ENCODE data around the gene TRPM5.

DNA sequence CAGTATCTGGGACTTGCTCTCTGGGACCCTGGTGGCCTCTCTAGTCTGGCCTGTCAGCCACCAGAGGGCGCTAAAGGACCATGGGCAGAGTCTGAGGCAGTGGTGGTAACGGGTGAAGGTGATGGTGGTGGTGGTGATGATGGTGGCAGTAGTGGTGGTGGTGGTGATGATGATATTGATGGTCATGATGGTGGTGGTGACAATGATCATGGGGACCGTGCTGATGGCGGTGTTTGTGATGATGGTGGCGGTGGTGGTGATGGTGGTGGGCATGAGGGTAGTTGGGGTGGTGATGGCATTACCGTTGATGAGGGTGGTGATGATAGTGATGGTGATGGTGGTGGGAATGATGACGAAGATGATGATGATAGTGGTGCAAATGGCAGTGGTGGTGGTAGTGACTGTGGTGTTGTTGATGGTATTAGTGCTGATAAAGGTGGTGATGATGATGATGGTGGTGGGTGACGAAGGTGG, 16.0 kb downstream of the TRPM5 start:
- TF ChIP-seq RAD21 (IDR thresholded peaks at IDR 0.05; ENCODE audit: low read length) (peak; percentile 95), RFX5 (IDR thresholded peaks at IDR 0.05; ENCODE audit: low read length) (no peak), POLR2AphosphoS5 (IDR thresholded peaks at IDR 0.05; ENCODE audit: low read depth, low read length) (no peak), SIN3A (IDR thresholded peaks at IDR 0.05; ENCODE audit: borderline replicate concordance, low read depth, low read length) (no peak), EZH2phosphoT487 (IDR thresholded peaks at IDR 0.05; ENCODE audit: borderline replicate concordance, low read depth) (no peak)
- TF ChIP-seq, protein P1, sequence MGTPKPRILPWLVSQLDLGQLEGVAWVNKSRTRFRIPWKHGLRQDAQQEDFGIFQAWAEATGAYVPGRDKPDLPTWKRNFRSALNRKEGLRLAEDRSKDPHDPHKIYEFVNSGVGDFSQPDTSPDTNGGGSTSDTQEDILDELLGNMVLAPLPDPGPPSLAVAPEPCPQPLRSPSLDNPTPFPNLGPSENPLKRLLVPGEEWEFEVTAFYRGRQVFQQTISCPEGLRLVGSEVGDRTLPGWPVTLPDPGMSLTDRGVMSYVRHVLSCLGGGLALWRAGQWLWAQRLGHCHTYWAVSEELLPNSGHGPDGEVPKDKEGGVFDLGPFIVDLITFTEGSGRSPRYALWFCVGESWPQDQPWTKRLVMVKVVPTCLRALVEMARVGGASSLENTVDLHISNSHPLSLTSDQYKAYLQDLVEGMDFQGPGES (IDR thresholded peaks at IDR 0.05; ENCODE audit: low read depth, low read length), result no peak
- TF ChIP-seq, protein P2, sequence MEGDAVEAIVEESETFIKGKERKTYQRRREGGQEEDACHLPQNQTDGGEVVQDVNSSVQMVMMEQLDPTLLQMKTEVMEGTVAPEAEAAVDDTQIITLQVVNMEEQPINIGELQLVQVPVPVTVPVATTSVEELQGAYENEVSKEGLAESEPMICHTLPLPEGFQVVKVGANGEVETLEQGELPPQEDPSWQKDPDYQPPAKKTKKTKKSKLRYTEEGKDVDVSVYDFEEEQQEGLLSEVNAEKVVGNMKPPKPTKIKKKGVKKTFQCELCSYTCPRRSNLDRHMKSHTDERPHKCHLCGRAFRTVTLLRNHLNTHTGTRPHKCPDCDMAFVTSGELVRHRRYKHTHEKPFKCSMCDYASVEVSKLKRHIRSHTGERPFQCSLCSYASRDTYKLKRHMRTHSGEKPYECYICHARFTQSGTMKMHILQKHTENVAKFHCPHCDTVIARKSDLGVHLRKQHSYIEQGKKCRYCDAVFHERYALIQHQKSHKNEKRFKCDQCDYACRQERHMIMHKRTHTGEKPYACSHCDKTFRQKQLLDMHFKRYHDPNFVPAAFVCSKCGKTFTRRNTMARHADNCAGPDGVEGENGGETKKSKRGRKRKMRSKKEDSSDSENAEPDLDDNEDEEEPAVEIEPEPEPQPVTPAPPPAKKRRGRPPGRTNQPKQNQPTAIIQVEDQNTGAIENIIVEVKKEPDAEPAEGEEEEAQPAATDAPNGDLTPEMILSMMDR (IDR thresholded peaks at IDR 0.05), result peak; percentile 61
- TF ChIP-seq, protein P3, sequence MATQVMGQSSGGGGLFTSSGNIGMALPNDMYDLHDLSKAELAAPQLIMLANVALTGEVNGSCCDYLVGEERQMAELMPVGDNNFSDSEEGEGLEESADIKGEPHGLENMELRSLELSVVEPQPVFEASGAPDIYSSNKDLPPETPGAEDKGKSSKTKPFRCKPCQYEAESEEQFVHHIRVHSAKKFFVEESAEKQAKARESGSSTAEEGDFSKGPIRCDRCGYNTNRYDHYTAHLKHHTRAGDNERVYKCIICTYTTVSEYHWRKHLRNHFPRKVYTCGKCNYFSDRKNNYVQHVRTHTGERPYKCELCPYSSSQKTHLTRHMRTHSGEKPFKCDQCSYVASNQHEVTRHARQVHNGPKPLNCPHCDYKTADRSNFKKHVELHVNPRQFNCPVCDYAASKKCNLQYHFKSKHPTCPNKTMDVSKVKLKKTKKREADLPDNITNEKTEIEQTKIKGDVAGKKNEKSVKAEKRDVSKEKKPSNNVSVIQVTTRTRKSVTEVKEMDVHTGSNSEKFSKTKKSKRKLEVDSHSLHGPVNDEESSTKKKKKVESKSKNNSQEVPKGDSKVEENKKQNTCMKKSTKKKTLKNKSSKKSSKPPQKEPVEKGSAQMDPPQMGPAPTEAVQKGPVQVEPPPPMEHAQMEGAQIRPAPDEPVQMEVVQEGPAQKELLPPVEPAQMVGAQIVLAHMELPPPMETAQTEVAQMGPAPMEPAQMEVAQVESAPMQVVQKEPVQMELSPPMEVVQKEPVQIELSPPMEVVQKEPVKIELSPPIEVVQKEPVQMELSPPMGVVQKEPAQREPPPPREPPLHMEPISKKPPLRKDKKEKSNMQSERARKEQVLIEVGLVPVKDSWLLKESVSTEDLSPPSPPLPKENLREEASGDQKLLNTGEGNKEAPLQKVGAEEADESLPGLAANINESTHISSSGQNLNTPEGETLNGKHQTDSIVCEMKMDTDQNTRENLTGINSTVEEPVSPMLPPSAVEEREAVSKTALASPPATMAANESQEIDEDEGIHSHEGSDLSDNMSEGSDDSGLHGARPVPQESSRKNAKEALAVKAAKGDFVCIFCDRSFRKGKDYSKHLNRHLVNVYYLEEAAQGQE (IDR thresholded peaks at IDR 0.05; ENCODE audit: low read depth, low read length), result no peak
- TF ChIP-seq, protein P4, sequence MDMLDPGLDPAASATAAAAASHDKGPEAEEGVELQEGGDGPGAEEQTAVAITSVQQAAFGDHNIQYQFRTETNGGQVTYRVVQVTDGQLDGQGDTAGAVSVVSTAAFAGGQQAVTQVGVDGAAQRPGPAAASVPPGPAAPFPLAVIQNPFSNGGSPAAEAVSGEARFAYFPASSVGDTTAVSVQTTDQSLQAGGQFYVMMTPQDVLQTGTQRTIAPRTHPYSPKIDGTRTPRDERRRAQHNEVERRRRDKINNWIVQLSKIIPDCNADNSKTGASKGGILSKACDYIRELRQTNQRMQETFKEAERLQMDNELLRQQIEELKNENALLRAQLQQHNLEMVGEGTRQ (IDR thresholded peaks at IDR 0.05; ENCODE audit: borderline replicate concordance, low read depth, low read length), result no peak

All from SK-N-SH (cell line).